T-helper 2 cell treated with Interferon-gamma antibody and Interleukin-4, amounts not matched to agents 5 μg/mL and 100 μg/mL, for 36 hours (primary cell): Measurements from ENCODE around the gene HBZ.
"Not testable (repeated sequence)": the region's sequence is repeated elsewhere in the genome, so short reads cannot be mapped to it uniquely, and the experiment has no call there.

ENCODE experiments used
- DNase-seq: peaks from one replicate; pipeline ENCODE4 v3.0.0; 2021; ENCODE audit warnings: low spot score
- H3K27ac Mint-ChIP-seq: one replicate; pipeline ENCODE4 v1.8.0; 2021; ENCODE audit warnings: mild to moderate bottlenecking, mixed read lengths
- H3K27me3 Mint-ChIP-seq: one replicate; pipeline ENCODE4 v1.8.0; 2021; ENCODE audit warnings: low read depth, mixed read lengths
- H3K36me3 Mint-ChIP-seq: one replicate; pipeline ENCODE4 v1.8.0; 2021; ENCODE audit warnings: low read depth, mixed read lengths
- H3K4me1 Mint-ChIP-seq: one replicate; pipeline ENCODE4 v1.8.0; 2021; ENCODE audit warnings: low read depth, mixed read lengths
- H3K4me3 Mint-ChIP-seq: one replicate; pipeline ENCODE4 v1.8.0; 2022; ENCODE audit warnings: mild to moderate bottlenecking, moderate library complexity, mixed read lengths
- H3K9me3 Mint-ChIP-seq: one replicate; pipeline ENCODE4 v1.8.0; 2021; ENCODE audit warnings: mixed read lengths

Gene HBZ

GRCh38 chr16:185691-186090 lies 33.2 kb downstream of the HBZ start:
- peaks cover 26% of the 10 kb centered on the region for H3K36me3 Mint-ChIP-seq
- H3K27ac Mint-ChIP-seq: no peak overlapping the region
- DNase-seq: no peak
- no peaks in the 10 kb centered on the region for H3K4me1 Mint-ChIP-seq
- no peak overlapping the region for H3K4me3 Mint-ChIP-seq
- no peaks in the 10 kb centered on the region for H3K9me3 Mint-ChIP-seq
- H3K27me3 Mint-ChIP-seq: no peaks in the 10 kb centered on the region

- Mint-ChIP-seq H3K4me3 (no peak overlapping the region), H3K9me3 (no peaks in the 10 kb centered on the region), H3K4me1 (no peaks in the 10 kb centered on the region), H3K36me3 (peaks cover 36% of the 10 kb centered on the region), H3K27me3 (no peaks in the 10 kb centered on the region), H3K27ac (no peak overlapping the region)
- no peak for DNase-seq
Measured at GRCh38 chr16:187330-187729, 34.9 kb downstream of the HBZ start.

- Mint-ChIP-seq H3K36me3 (peaks cover 43% of the 10 kb centered on the region), H3K9me3 (no peaks in the 10 kb centered on the region), H3K27ac (no peak overlapping the region)
Measured at GRCh38 chr16:188674-189073, 36.2 kb downstream of the HBZ start.

GRCh38 chr16:189604-190186 lies 37.3 kb downstream of the HBZ start:
- Mint-ChIP-seq H3K4me1 (no peaks in the 10 kb centered on the region), H3K9me3 (no peaks in the 10 kb centered on the region), H3K4me3 (no peak overlapping the region), H3K36me3 (peaks cover 51% of the 10 kb centered on the region), H3K27me3 (no peaks in the 10 kb centered on the region), H3K27ac (no peak overlapping the region)
- DNase-seq: no peak

More at GRCh38 chr16:188674-189073, 36.2 kb downstream of the HBZ start:
- no peak overlapping the region for H3K4me3 Mint-ChIP-seq
- H3K27me3 Mint-ChIP-seq: no peaks in the 10 kb centered on the region
- DNase-seq: no peak
- H3K4me1 Mint-ChIP-seq: no peaks in the 10 kb centered on the region

GRCh38 chr16:191831-192230 lies 39.4 kb downstream of the HBZ start:
- Mint-ChIP-seq H3K27ac (no peak overlapping the region), H3K4me3 (no peak overlapping the region), H3K9me3 (no peaks in the 10 kb centered on the region), H3K4me1 (no peaks in the 10 kb centered on the region), H3K27me3 (no peaks in the 10 kb centered on the region), H3K36me3 (peaks cover 50% of the 10 kb centered on the region)
- DNase-seq: no peak

GRCh38 chr16:192686-193085 lies 40.2 kb downstream of the HBZ start:
- H3K4me1 Mint-ChIP-seq: no peaks in the 10 kb centered on the region
- H3K9me3 Mint-ChIP-seq: no peaks in the 10 kb centered on the region
- no peak for DNase-seq
- peaks cover 52% of the 10 kb centered on the region for H3K36me3 Mint-ChIP-seq
- H3K27me3 Mint-ChIP-seq: no peaks in the 10 kb centered on the region
- no peak overlapping the region for H3K27ac Mint-ChIP-seq
- no peak overlapping the region for H3K4me3 Mint-ChIP-seq

- Mint-ChIP-seq H3K27ac (no peak overlapping the region), H3K4me3 (no peak overlapping the region), H3K27me3 (no peaks in the 10 kb centered on the region), H3K4me1 (no peaks in the 10 kb centered on the region), H3K36me3 (peaks cover 57% of the 10 kb centered on the region), H3K9me3 (no peaks in the 10 kb centered on the region)
- DNase-seq: no peak
Measured at GRCh38 chr16:193441-193840, 41.0 kb downstream of the HBZ start.

- H3K4me3 Mint-ChIP-seq: no peak overlapping the region
- no peaks in the 10 kb centered on the region for H3K9me3 Mint-ChIP-seq
- H3K27ac Mint-ChIP-seq: no peak overlapping the region
- no peak for DNase-seq
- H3K27me3 Mint-ChIP-seq: no peaks in the 10 kb centered on the region
- no peaks in the 10 kb centered on the region for H3K4me1 Mint-ChIP-seq
- H3K36me3 Mint-ChIP-seq: peaks cover 52% of the 10 kb centered on the region
Measured at GRCh38 chr16:194516-194915, 42.1 kb downstream of the HBZ start.

- no peak for DNase-seq
- H3K36me3 Mint-ChIP-seq: peaks cover 38% of the 10 kb centered on the region
- H3K27me3 Mint-ChIP-seq: no peaks in the 10 kb centered on the region
- no peaks in the 10 kb centered on the region for H3K4me1 Mint-ChIP-seq
- no peak overlapping the region for H3K4me3 Mint-ChIP-seq
- no peaks in the 10 kb centered on the region for H3K9me3 Mint-ChIP-seq
- no peak overlapping the region for H3K27ac Mint-ChIP-seq
Measured at GRCh38 chr16:200388-200787, 47.9 kb downstream of the HBZ start.

- Mint-ChIP-seq H3K36me3 (peaks cover 40% of the 10 kb centered on the region), H3K9me3 (no peaks in the 10 kb centered on the region), H3K4me1 (peaks cover 5% of the 10 kb centered on the region), H3K4me3 (no peak overlapping the region), H3K27ac (no peak overlapping the region), H3K27me3 (no peaks in the 10 kb centered on the region)
- DNase-seq: no peak
Measured at GRCh38 chr16:203246-203645, 50.8 kb downstream of the HBZ start.

GRCh38 chr16:204046-204445 lies 51.6 kb downstream of the HBZ start:
- not testable (repeated sequence) for H3K4me3 Mint-ChIP-seq, DNase-seq, H3K27me3 Mint-ChIP-seq, H3K27ac Mint-ChIP-seq, H3K9me3 Mint-ChIP-seq, H3K4me1 Mint-ChIP-seq
- H3K36me3 Mint-ChIP-seq: peaks cover 40% of the 10 kb centered on the region
